LNCAP (cell line): ENCODE data around the gene PTPN1.
A peak's percentile ranks its signal among the peaks of the same experiment; 100 is the strongest.

ENCODE experiments used
- CTCF ChIP-seq: fragments of 450-650 bp; IDR thresholded peaks from 2 replicates; pipeline ENCODE4 v1.5.1; 2017; ENCODE audit warnings: mild to moderate bottlenecking

Gene PTPN1

GRCh38 chr20:50588034-50588736, 78.0 kb downstream of the PTPN1 start:
- peak; percentile 96 for TF ChIP-seq CTCF

GRCh38 chr20:50589548-50590347, 79.6 kb downstream of the PTPN1 start:
- no peak for TF ChIP-seq CTCF

GRCh38 chr20:50590348-50590664, 80.1 kb downstream of the PTPN1 start:
- no peak for TF ChIP-seq CTCF

DNA sequence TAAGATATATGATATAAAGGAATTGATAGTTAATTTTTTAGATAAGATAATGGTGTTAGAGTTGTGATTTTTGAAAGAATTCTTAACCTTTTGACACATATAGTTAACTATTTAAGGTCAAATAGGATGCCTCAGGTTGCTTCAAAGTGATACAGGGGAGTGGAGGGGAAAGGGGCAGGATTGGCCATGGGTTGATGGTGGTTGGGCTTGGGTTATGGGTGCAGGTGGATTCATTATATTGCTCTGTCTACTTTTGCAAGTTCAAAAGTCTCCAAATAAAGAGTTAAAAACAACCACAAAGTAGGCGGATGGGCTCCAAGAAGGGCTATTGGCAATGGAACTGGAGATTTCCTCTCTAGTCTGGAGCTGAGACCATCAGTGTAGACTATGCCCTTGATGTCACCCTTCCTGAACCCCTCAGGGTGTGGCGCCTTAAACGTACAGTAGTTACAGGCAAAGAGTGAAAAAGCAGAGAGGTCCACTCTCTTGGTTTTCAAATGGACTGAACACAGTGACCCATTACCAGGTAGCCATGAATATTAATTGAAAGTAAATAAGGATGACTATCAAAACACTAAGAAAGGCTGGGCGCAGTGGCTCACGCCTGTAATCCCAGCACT, 81.2 kb downstream of the PTPN1 start:
- no peak for TF ChIP-seq CTCF

- TF ChIP-seq CTCF = no peak
Measured at GRCh38 chr20:50592282-50593004, 82.3 kb downstream of the PTPN1 start.

- no peak for TF ChIP-seq CTCF
Measured at GRCh38 chr20:50593005-50593335, 82.8 kb downstream of the PTPN1 start.

GRCh38 chr20:50594231-50594590, 84.0 kb downstream of the PTPN1 start:
- no peak for TF ChIP-seq CTCF
